ENCODE measurements around the gene CFDP1. TPM values are rescaled to one million over a fixed set of nuclear protein-coding genes. Genes with fewer than 3 reads are reported as not detected.

CFDP1 gene
- polyA plus RNA-seq, 3 donors: 12.9 to 23.2 (median 19.0) TPM

GRCh38 chr16:75252946-75253911 lies 180.1 kb downstream of the CFDP1 start:
- H3K27me3 ChIP-seq (ENCODE audit: control insufficient read depth in 2 of 2, insufficient read depth in 2 of 2, low read length in 2 of 2): peaks cover 11 to 91% of the 10 kb centered on the region in 2 donors
- Mint-ChIP-seq H3K27ac (no peak overlapping the region), H3K4me3 (peak overlapping the region in 1 of 2 donors; percentile 79), H3K36me3 (peaks cover 0 to 1% of the 10 kb centered on the region in 2 donors), H3K9me3 (peaks cover 0 to 10% (median 2%) of the 10 kb centered on the region in 7 donors), H3K27me3 (ENCODE audit: low read depth in 3 of 3) (peaks cover 79 to 99% (median 92%) of the 10 kb centered on the region in 3 donors), H3K4me1 (peaks cover 2% of the 10 kb centered on the region)
- no peaks in the 10 kb centered on the region for H3K36me3 ChIP-seq (replicated peaks in 1 of 2; ENCODE audit: control insufficient read depth in 1 of 2, insufficient read depth in 2 of 2, low read length in 2 of 2)
- no peaks in the 10 kb centered on the region for H3K79me2 ChIP-seq (ENCODE audit: insufficient read depth, low read length)
- peaks cover 0 to 14% of the 10 kb centered on the region in 2 donors for H3K9me3 ChIP-seq (replicated peaks in 1 of 2; ENCODE audit: control insufficient read depth in 1 of 2, insufficient read depth in 1 of 2, low read length in 2 of 2)
- no peak overlapping the region for H3K4me2 ChIP-seq (replicated peaks; ENCODE audit: extremely low read depth, low read length, poor library complexity, severe bottlenecking)
- no peak overlapping the region for H3K27ac ChIP-seq (ENCODE audit: low read depth in 1 of 2, low read length in 2 of 2)
- H3K9ac ChIP-seq (ENCODE audit: insufficient read depth, low read length, poor library complexity, severe bottlenecking): no peak overlapping the region
- no peak overlapping the region for H2AFZ ChIP-seq (ENCODE audit: insufficient read depth, low read depth, low read length, poor library complexity, severe bottlenecking)
- intact Hi-C loops (cut with micrococcal nuclease): no loop called here
- no peak for TF ChIP-seq CTCF (IDR thresholded peaks at IDR 0.05)
- WGBS (ENCODE audit: insufficient coverage): 94% methylated on average over 10 of the region's 15 CpGs
- no peak for DNase-seq
- no peaks in the 10 kb centered on the region for H4K20me1 ChIP-seq (ENCODE audit: insufficient read depth, low read length)
- H3K4me3 ChIP-seq (replicated peaks in 1 of 3; ENCODE audit: low read depth in 2 of 3, low read length in 3 of 3): no peak overlapping the region
- H3K4me1 ChIP-seq (ENCODE audit: control insufficient read depth in 1 of 2, insufficient read depth in 2 of 2, low read length in 2 of 2): no peaks in the 10 kb centered on the region

- peak overlapping the region in 1 of 2 donors; percentile 79 for H3K4me3 Mint-ChIP-seq
- Histone ChIP-seq H3K27me3 (ENCODE audit: control insufficient read depth in 2 of 2, insufficient read depth in 2 of 2, low read length in 2 of 2) (peaks cover 11 to 91% of the 10 kb centered on the region in 2 donors), H3K4me2 (replicated peaks; ENCODE audit: extremely low read depth, low read length, poor library complexity, severe bottlenecking) (no peak overlapping the region), H2AFZ (ENCODE audit: insufficient read depth, low read depth, low read length, poor library complexity, severe bottlenecking) (no peak overlapping the region), H3K9me3 (replicated peaks in 1 of 2; ENCODE audit: control insufficient read depth in 1 of 2, insufficient read depth in 1 of 2, low read length in 2 of 2) (peaks cover 0 to 14% of the 10 kb centered on the region in 2 donors), H3K27ac (ENCODE audit: low read depth in 1 of 2, low read length in 2 of 2) (no peak overlapping the region), H3K4me3 (replicated peaks in 1 of 3; ENCODE audit: low read depth in 2 of 3, low read length in 3 of 3) (no peak overlapping the region), H3K9ac (ENCODE audit: insufficient read depth, low read length, poor library complexity, severe bottlenecking) (no peak overlapping the region), H3K4me1 (ENCODE audit: control insufficient read depth in 1 of 2, insufficient read depth in 2 of 2, low read length in 2 of 2) (no peaks in the 10 kb centered on the region), H3K36me3 (replicated peaks in 1 of 2; ENCODE audit: control insufficient read depth in 1 of 2, insufficient read depth in 2 of 2, low read length in 2 of 2) (no peaks in the 10 kb centered on the region), H3K79me2 (ENCODE audit: insufficient read depth, low read length) (no peaks in the 10 kb centered on the region), H4K20me1 (ENCODE audit: insufficient read depth, low read length) (no peaks in the 10 kb centered on the region)
- TF ChIP-seq CTCF (IDR thresholded peaks at IDR 0.05): no peak
- 76% methylated on average over 21 of the region's 24 CpGs for WGBS (ENCODE audit: insufficient coverage)
- peaks cover 0 to 10% (median 2%) of the 10 kb centered on the region in 7 donors for H3K9me3 Mint-ChIP-seq
- H3K27me3 Mint-ChIP-seq (ENCODE audit: low read depth in 3 of 3): peaks cover 80 to 99% (median 92%) of the 10 kb centered on the region in 3 donors
- peaks cover 2% of the 10 kb centered on the region for H3K4me1 Mint-ChIP-seq
- no peak overlapping the region for H3K27ac Mint-ChIP-seq
- peaks cover 0 to 1% of the 10 kb centered on the region in 2 donors for H3K36me3 Mint-ChIP-seq
- DNase-seq: no peak
- intact Hi-C loops (cut with micrococcal nuclease): no loop called here
Observed at GRCh38 chr16:75252049-75252864, 181.0 kb downstream of the CFDP1 start.

Data from CD14-positive monocyte (primary cell).